K562 (cell line): Measurements from ENCODE around the gene CECR2.

Experiments
- LEF1 ChIP-seq: fragments of 450-650 bp; IDR thresholded peaks from 2 replicates; pipeline ENCODE4 v1.6.1; 2016; ENCODE audit warnings: mild to moderate bottlenecking
- MTA3 ChIP-seq: fragments of 450-650 bp; formaldehyde crosslinking; IDR thresholded peaks from 2 replicates; pipeline ENCODE4 v1.6.1; 2017; ENCODE audit warnings: mild to moderate bottlenecking, borderline replicate concordance
- RFX7 ChIP-seq: fragments of 250-450 bp; sonication (Bioruptor Pico); IDR thresholded peaks from 2 replicates; pipeline ENCODE4 v1.5.1; 2021; ENCODE audit warnings: mild to moderate bottlenecking

- no peak for TF ChIP-seq LEF1
- TF ChIP-seq MTA3: no peak
- TF ChIP-seq RFX7: no peak
Measured at GRCh38 chr22:17536269-17536668, 167.0 kb downstream of the CECR2 start.
